Measurements from ENCODE around the gene OR5T3.
"Not testable (repeated sequence)": the region's sequence is repeated elsewhere in the genome, so short reads cannot be mapped to it uniquely, and the experiment has no call there.

OR5T3 gene

DNA sequence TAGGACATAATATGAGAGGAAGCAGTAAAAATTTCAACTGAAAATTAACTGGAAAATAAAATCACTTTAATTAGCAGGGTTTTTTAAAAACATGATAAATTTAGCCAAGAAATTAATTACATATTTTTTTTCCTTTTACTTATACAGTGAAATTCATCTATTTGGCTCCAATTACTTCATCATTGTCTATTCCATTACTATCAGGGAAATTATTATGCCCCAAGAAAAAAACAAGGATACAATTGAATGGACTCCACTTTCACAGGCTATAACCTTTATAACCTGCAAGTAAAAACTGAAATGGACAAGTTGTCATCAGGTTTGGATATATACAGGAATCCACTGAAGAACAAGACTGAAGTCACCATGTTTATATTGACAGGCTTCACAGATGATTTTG is at the start of gene OR5T3:
OR5T3 (plus strand) TSS at position 301 of the 400 bp plus-strand sequence; CDS start at position 301, 0 bp downstream.
- no peak for DNase-seq

DNA sequence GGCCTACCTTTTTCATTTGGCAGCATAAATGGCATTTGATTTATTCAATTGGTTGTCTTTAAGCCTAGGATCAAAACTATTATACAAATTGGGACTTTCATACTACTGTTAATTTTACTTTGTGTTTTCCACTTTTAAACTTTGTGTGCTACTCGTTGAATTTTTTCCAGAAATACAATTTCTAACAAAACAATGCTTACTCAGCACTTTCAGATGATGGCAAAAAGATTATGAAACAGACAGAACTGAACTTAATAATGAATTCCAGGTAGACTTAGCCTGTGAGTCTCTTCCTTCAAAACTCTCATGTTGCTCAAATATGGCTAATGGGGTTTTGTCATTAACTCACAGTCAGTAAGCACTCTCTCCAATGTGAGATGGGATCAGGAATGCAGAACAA is 44.3 kb upstream of the OR5T3 start:
- DNase-seq, result no peak

DNA sequence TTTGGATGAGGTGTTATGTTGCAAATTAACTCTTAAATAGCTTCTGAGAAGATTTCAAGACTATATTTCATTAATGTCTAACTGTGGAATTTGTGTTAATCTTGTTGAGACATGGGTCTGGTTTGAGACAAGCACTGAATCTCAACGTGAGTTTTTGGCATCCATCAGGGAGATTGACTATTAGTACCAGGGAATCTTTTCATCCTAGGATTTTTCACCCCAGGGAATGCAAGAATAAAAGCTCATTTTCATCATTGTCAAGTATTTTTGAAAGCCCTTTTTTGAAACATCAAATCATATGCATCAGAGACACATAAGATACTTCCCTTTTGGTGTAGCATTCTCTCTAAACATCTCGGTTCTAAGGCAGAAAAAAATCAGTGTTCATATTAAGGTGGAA is 37.5 kb upstream of the OR5T3 start:
- DNase-seq, result no peak

DNA sequence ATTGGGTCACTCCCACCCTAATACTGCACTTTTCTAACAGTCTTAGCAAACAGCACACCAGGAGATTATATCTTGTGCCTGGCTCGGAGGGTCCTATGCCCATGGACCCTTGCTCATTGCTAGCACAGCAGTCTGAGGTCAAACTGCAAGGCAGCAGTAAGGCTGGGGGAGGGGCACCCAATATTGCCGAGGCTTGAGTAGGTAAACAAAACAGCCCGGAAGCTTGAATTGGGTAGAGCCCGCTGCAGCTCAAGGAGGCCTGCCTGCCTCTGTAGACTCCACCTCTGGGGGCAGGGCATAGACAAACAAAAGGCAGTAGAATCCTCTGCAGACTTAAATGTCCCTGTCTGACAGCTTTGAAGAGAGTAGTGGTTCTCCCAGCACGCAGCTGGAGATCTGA is 32.3 kb upstream of the OR5T3 start:
- DNase-seq, result not testable (repeated sequence)

DNA sequence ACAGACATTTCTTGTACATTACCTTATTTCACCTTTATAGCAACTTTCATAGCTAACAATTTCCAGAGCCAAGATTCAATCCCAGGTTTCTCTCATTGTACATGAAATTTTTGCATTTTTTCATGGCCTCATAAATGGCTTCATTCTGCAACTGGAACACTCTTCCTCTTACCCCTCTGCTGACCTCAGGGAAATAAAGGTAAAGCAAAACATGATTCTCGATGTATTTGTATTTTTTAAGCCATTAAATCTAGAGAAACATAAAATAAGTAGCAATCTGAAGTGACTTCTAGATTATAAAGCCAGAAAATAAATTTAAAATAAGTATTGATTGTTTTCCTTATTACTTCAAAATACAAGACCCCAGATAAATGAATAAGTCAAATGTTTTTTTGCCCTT is 17.9 kb upstream of the OR5T3 start, which contains the start of gene OR5T2:
OR5T2 (minus strand) TSS at position 101 of the 400 bp plus-strand sequence. CDS start 1,193 bp downstream, outside the sequence.
- DNase-seq, result no peak

DNA sequence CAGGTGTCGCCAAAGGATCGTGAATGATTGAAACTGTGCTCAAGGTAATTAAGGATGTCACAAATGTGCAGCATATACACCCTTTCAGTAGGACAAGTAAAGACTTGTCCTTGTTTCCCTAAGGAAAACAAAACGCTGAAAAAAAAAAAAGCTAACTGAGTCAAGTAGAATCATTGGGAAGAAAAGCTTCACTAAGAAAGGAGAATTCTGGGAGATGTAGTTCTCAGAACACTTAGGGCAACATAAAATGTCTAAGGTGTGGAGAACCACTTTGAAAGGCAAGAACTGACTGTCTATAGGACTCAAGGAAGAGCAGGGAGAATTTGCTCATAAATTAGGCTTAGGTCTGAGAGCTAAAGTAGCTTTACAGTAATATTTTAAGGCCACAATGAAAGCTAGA is 19.0 kb downstream of the OR5T3 start:
- no peak for DNase-seq

DNA sequence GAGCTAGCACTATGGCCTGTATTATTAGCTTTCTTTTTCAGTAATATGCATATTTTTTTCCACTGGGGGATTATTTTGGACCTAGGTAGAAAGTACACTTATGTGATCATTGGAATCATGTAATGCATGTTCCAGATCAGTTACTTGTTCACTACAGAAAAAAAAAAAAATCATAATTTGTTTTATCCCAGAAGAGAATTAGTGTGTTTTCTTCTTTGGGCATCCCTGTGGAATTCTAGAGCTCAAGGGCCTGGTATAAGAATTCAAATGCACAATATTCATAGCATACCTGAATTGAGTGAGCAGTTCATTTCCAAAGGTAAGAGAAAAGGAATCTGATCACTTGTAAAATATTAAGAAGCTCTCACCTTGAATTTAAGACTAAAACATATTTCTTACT is 21.8 kb downstream of the OR5T3 start, which contains the start of gene OR5T1:
OR5T1 (plus strand) TSS at position 301 of the 400 bp plus-strand sequence. CDS start 1,485 bp downstream, outside the sequence.
- DNase-seq, result no peak

DNA sequence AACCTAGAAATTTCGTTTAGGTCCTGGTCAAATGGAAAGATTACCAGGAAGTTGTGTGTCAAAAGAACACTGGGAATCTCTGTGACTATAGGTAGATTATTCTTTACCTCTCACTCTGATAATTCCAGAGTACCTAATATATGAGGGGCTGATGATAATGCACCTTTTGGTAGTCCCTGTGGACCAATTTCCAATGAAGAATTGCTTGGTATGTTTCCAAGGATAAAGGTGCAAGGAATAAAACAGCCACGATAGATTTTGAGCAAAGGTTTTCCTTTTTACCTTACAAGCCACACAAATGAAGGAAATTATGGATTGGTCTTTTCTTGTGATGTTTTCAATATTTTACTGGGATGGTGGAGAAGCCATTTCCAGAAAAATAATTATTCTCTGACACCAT is 40.1 kb downstream of the OR5T3 start, which contains the start of gene OR8H1:
OR8H1 (minus strand) TSS at position 101 of the 400 bp plus-strand sequence. CDS start 1,192 bp downstream, outside the sequence.
- no peak for DNase-seq

DNA sequence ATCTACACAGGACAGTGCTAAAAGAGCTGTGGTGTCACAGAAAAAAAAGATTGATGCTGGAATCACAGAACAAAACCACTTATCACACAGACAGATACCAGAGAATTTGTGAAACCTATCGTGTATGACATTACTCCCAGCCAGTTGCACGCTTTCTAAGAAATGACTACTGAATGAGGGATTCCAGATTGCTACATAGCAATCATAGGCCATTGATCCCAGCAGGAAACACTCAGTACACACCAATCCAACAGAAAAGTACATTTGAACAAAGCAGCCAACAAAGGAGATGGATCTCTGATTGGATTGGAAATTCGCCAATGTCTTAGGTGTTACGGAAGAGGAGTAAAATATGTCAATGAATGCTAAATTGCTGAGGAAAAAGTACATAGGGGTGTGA is 44.8 kb downstream of the OR5T3 start:
- no peak for DNase-seq

All from activated gamma-delta T cell treated with Interleukin-2 at 50 U/mL for 16 hours (primary cell).